Spinal cord (tissue), 10 donors: ENCODE data around the gene AQP12A. TPM values are rescaled to one million over a fixed set of nuclear protein-coding genes. Genes with fewer than 3 reads are reported as not detected.

Source experiments
- DNase-seq, 6 donors: peaks; one replicate each; pipeline versions ENCODE4 v3.0.0 to v3.0.0-alpha.2; 2013 to 2015; ENCODE audit warnings: low spot score in 6 of 6, low read depth in 4 of 6
- H3K27ac ChIP-seq: one replicate; pipeline ENCODE4 v1.5.1; 2013; ENCODE audit warnings: low read depth, low read length, control low read depth
- H3K27me3 ChIP-seq: one replicate; pipeline ENCODE4 v1.6.1; 2013; ENCODE audit warnings: low read length; ENCODE audit not compliant: control insufficient read depth, insufficient read depth
- H3K36me3 ChIP-seq: one replicate; pipeline ENCODE4 v1.6.1; 2013; ENCODE audit warnings: low read length; ENCODE audit not compliant: control insufficient read depth, insufficient read depth
- H3K4me1 ChIP-seq: one replicate; pipeline ENCODE4 v1.6.1; 2013; ENCODE audit warnings: low read length; ENCODE audit not compliant: control insufficient read depth, insufficient read depth
- H3K4me3 ChIP-seq: one replicate; pipeline ENCODE4 v1.5.1; 2013; ENCODE audit warnings: low read depth, low read length, control low read depth
- H3K9me3 ChIP-seq: one replicate; pipeline ENCODE4 v1.6.1; 2013; ENCODE audit warnings: low read length; ENCODE audit not compliant: control insufficient read depth, insufficient read depth
- WGBS: methylation state at CpG from one replicate; pipeline ENCODE4 v1.1.5; 2013; ENCODE audit warnings: missing lambda C conversion rate; ENCODE audit not compliant: insufficient coverage; 5-methylcytosine and 5-hydroxymethylcytosine counted together
- polyA plus RNA-seq, 2 donors: library from polyadenylated mRNA; unstranded; fragments of 120-200 nt; gene quantifications; one replicate each; pipeline ENCODE4 v1.2.1, GENCODE V29; 2013; ENCODE audit not compliant: insufficient read length in 2 of 2
- total RNA-seq, 2 donors: library from RNA; depleted of rRNA in 1 of 2; stranded (reverse); fragments of 120-200 nt in 1 of 2; fragments of >200 nt in 1 of 2; gene quantifications; one replicate each; pipeline versions ENCODE4 v1.2.3 to v1.2.4, GENCODE V29; 2013 to 2014
- donor health status: healthy.

AQP12A gene
- total and polyA plus RNA-seq, 4 donors: 0.62 TPM; not detected in 3

GRCh38 chr2:240720686-240721595 lies 29.3 kb downstream of the AQP12A start:
- Histone ChIP-seq H3K27ac (no peak overlapping the region), H3K4me1 (no peaks in the 10 kb centered on the region), H3K27me3 (no peaks in the 10 kb centered on the region), H3K36me3 (peaks cover 100% of the 10 kb centered on the region), H3K9me3 (no peaks in the 10 kb centered on the region), H3K4me3 (no peak overlapping the region)
- 91% methylated on average over 25 of the region's 25 CpGs for WGBS
- DNase-seq: no peak

- Histone ChIP-seq H3K36me3 (peaks cover 100% of the 10 kb centered on the region), H3K27me3 (no peaks in the 10 kb centered on the region), H3K9me3 (no peaks in the 10 kb centered on the region), H3K4me3 (no peak overlapping the region), H3K4me1 (no peaks in the 10 kb centered on the region), H3K27ac (no peak overlapping the region)
- 92% methylated on average over 12 of the region's 20 CpGs for WGBS
- no peak for DNase-seq
Measured at GRCh38 chr2:240721596-240722180, 30.0 kb downstream of the AQP12A start.

GRCh38 chr2:240722376-240722775 lies 30.7 kb downstream of the AQP12A start:
- Histone ChIP-seq H3K36me3 (peaks cover 100% of the 10 kb centered on the region), H3K27ac (no peak overlapping the region), H3K27me3 (no peaks in the 10 kb centered on the region), H3K4me3 (no peak overlapping the region), H3K4me1 (no peaks in the 10 kb centered on the region), H3K9me3 (no peaks in the 10 kb centered on the region)
- no peak for DNase-seq
- 95% methylated on average over 14 of the region's 16 CpGs for WGBS

- Histone ChIP-seq H3K27ac (no peak overlapping the region), H3K9me3 (no peaks in the 10 kb centered on the region), H3K4me3 (no peak overlapping the region), H3K27me3 (no peaks in the 10 kb centered on the region), H3K4me1 (no peaks in the 10 kb centered on the region), H3K36me3 (peaks cover 100% of the 10 kb centered on the region)
- 89% methylated on average over 32 of the region's 32 CpGs for WGBS
- DNase-seq: no peak
Measured at GRCh38 chr2:240722796-240723735, 31.4 kb downstream of the AQP12A start.

GRCh38 chr2:240723851-240724250 lies 32.2 kb downstream of the AQP12A start:
- no peak for DNase-seq
- H3K36me3 ChIP-seq: peaks cover 100% of the 10 kb centered on the region
- no peaks in the 10 kb centered on the region for H3K27me3 ChIP-seq
- 95% methylated on average over 8 of the region's 9 CpGs for WGBS
- no peak overlapping the region for H3K4me3 ChIP-seq
- H3K27ac ChIP-seq: no peak overlapping the region
- H3K4me1 ChIP-seq: no peaks in the 10 kb centered on the region
- H3K9me3 ChIP-seq: no peaks in the 10 kb centered on the region

GRCh38 chr2:240724431-240724830 lies 32.8 kb downstream of the AQP12A start:
- DNase-seq: no peak
- H3K4me1 ChIP-seq: no peaks in the 10 kb centered on the region
- H3K9me3 ChIP-seq: no peaks in the 10 kb centered on the region
- 95% methylated on average over 10 of the region's 10 CpGs for WGBS
- H3K4me3 ChIP-seq: no peak overlapping the region
- no peaks in the 10 kb centered on the region for H3K27me3 ChIP-seq
- peaks cover 100% of the 10 kb centered on the region for H3K36me3 ChIP-seq
- no peak overlapping the region for H3K27ac ChIP-seq

GRCh38 chr2:240725266-240725665 lies 33.6 kb downstream of the AQP12A start:
- Histone ChIP-seq H3K27me3 (no peaks in the 10 kb centered on the region), H3K4me1 (peaks cover 2% of the 10 kb centered on the region), H3K36me3 (peaks cover 100% of the 10 kb centered on the region), H3K4me3 (no peak overlapping the region), H3K9me3 (no peaks in the 10 kb centered on the region), H3K27ac (no peak overlapping the region)
- WGBS: 87% methylated on average over 12 of the region's 12 CpGs
- no peak for DNase-seq

- WGBS: 53% methylated on average over 3 of the region's 7 CpGs
- H3K27me3 ChIP-seq: no peaks in the 10 kb centered on the region
- no peak overlapping the region for H3K4me3 ChIP-seq
- no peaks in the 10 kb centered on the region for H3K9me3 ChIP-seq
- peaks cover 5% of the 10 kb centered on the region for H3K4me1 ChIP-seq
- H3K27ac ChIP-seq: no peak overlapping the region
- no peak for DNase-seq
- peaks cover 100% of the 10 kb centered on the region for H3K36me3 ChIP-seq
Measured at GRCh38 chr2:240725671-240726070, 34.0 kb downstream of the AQP12A start.

GRCh38 chr2:240726876-240727275 lies 35.2 kb downstream of the AQP12A start:
- Histone ChIP-seq H3K9me3 (no peaks in the 10 kb centered on the region), H3K27me3 (no peaks in the 10 kb centered on the region), H3K4me1 (peaks cover 14% of the 10 kb centered on the region), H3K36me3 (peaks cover 99% of the 10 kb centered on the region), H3K4me3 (no peak overlapping the region), H3K27ac (no peak overlapping the region)
- WGBS: 84% methylated on average over 11 of the region's 14 CpGs
- no peak for DNase-seq
